Endometrial microvascular endothelial cells (primary cell): ENCODE data around the gene CFAP141. TPM values are rescaled to one million over a fixed set of nuclear protein-coding genes. Genes with fewer than 3 reads are reported as not detected.

Experiments used
- total RNA-seq: library from RNA; depleted of rRNA; stranded (reverse); fragments of >200 nt; gene quantifications from one replicate; pipeline ENCODE4 v1.2.3, GENCODE V29; 2015; ENCODE audit errors: inconsistent ontology term

Gene CFAP141
- total RNA-seq, 1 donor from 2014 or later, result not detected

Other genes with a start within 250 kb of the CFAP141 start
- 17.7 TPM for gene CRTC2, start 247.7 kb downstream of the CFAP141 start, total RNA-seq
- gene SLC39A1, start 242.8 kb downstream of the CFAP141 start, total RNA-seq, result 108 TPM
- 6.0 TPM for gene CREB3L4, start 238.4 kb downstream of the CFAP141 start, total RNA-seq
- gene JTB, start 228.7 kb downstream of the CFAP141 start, total RNA-seq, result 221 TPM
- 39.7 TPM for gene RAB13, start 220.0 kb downstream of the CFAP141 start, total RNA-seq
- gene RPS27, start 215.6 kb downstream of the CFAP141 start, total RNA-seq, result 940 TPM
- not detected for gene NUP210L, start 51.3 kb downstream of the CFAP141 start, total RNA-seq
- 973 TPM for gene TPM3, start 14.2 kb downstream of the CFAP141 start, total RNA-seq
- 82.6 TPM for gene UBAP2L, start 14.6 kb upstream of the CFAP141 start, total RNA-seq
- 136 TPM for gene HAX1, start 66.3 kb upstream of the CFAP141 start, total RNA-seq
- not detected for gene AQP10, start 114.8 kb upstream of the CFAP141 start, total RNA-seq
- 41.0 TPM for gene ATP8B2, start 119.2 kb upstream of the CFAP141 start, total RNA-seq
- gene IL6R, start 199.0 kb upstream of the CFAP141 start, total RNA-seq, result 8.5 TPM